B cell (primary cell): Measurements from ENCODE around the gene ZNF579. TPM values are rescaled to one million over a fixed set of nuclear protein-coding genes. Genes with fewer than 3 reads are reported as not detected.

Experiments used
- ATAC-seq: fragments of 200-7000 bp; cut with Tn5 transposase; one replicate; pipeline ENCODE4 v1.10.0; 2021; ENCODE audit warnings: low read depth, mild to moderate bottlenecking, moderate number of reproducible peaks, moderate library complexity
- CTCF ChIA-PET: fragments of 350-600 bp; sonication (Branson Sonifier 250); formaldehyde crosslinking; loops from one replicate; lab custom pipeline; 2021; ENCODE audit warnings: antibody characterized with exemption, inconsistent platforms; lab: Charles Lee
- POLR2A ChIA-PET: fragments of 350-600 bp; sonication (Branson Sonifier 250); formaldehyde crosslinking; loops from one replicate; lab custom pipeline; 2021; ENCODE audit warnings: antibody characterized with exemption; lab: Charles Lee
- DNase-seq: peaks from one replicate; pipeline ENCODE4 v3.0.0; 2013
- H2AFZ ChIP-seq: 2 replicates; pipeline ENCODE4 v1.6.1; 2012; ENCODE audit warnings: mild to moderate bottlenecking, low read depth, low read length; ENCODE audit not compliant: insufficient read depth, poor library complexity, severe bottlenecking
- H3K27ac ChIP-seq, 2 donors: 1 replicate in 1 of 2; 2 replicates in 1 of 2; pipeline ENCODE4 v1.5.1; 2012 to 2013; ENCODE audit warnings: low read length in 2 of 2, mild to moderate bottlenecking in 2 of 2, moderate library complexity in 1 of 2
- H3K27me3 ChIP-seq, 4 experiments: fragments of 200-600 bp in 1 of 4; sonication (generic) in 1 of 4; replicated peaks in 1 of 4; 1 replicate in 2 of 4; 2 replicates in 2 of 4; pipeline versions ENCODE4 v1.6.1 to v1.7.0; 2013 to 2016; ENCODE audit warnings: low read length in 3 of 4, mild to moderate bottlenecking in 2 of 4, mixed read lengths in 1 of 4, moderate library complexity in 1 of 4; ENCODE audit not compliant: insufficient read depth in 4 of 4, control insufficient read depth in 3 of 4; ENCODE audit errors: control extremely low read depth in 1 of 4
- H3K36me3 ChIP-seq, 2 experiments: replicated peaks in 1 of 2; 1 replicate in 1 of 2; 2 replicates in 1 of 2; pipeline versions ENCODE4 v1.6.1 to v1.7.1; 2013; ENCODE audit warnings: low read length in 1 of 2; ENCODE audit not compliant: insufficient read depth in 2 of 2, control insufficient read depth in 1 of 2; ENCODE audit errors: control extremely low read depth in 1 of 2, extremely low read depth in 1 of 2
- H3K4me1 ChIP-seq, 2 donors: fragments of 200-600 bp in 1 of 2; sonication (generic) in 1 of 2; 1 replicate in 1 of 2; 2 replicates in 1 of 2; pipeline versions ENCODE4 v1.5.1 to v1.6.1; 2013 to 2017; ENCODE audit warnings: low read length in 2 of 2; ENCODE audit not compliant: control insufficient read depth in 2 of 2, insufficient read depth in 2 of 2
- H3K4me2 ChIP-seq: replicated peaks from 2 replicates; pipeline ENCODE3; 2012; ENCODE audit warnings: mild to moderate bottlenecking, low read depth, low read length; ENCODE audit not compliant: poor library complexity, severe bottlenecking
- H3K4me3 ChIP-seq, 5 experiments: fragments of 200-600 bp in 1 of 5; sonication (generic) in 1 of 5; 1 replicate in 3 of 5; 2 replicates in 2 of 5; pipeline versions ENCODE4 v1.5.1 to v1.7.0; 2011 to 2016; ENCODE audit warnings: low read length in 4 of 5, mild to moderate bottlenecking in 4 of 5, low read depth in 2 of 5, control low read depth in 1 of 5, moderate library complexity in 1 of 5; ENCODE audit not compliant: insufficient read depth in 1 of 5; ENCODE audit errors: control extremely low read depth in 1 of 5, extremely low read depth in 1 of 5
- H3K79me2 ChIP-seq: fragments of 200-600 bp; sonication (generic); one replicate; pipeline ENCODE4 v1.6.0; 2016; ENCODE audit warnings: low read length; ENCODE audit not compliant: control insufficient read depth, insufficient read depth
- H3K9ac ChIP-seq: fragments of 200-600 bp; sonication (generic); 2 replicates; pipeline ENCODE4 v1.6.1; 2017; ENCODE audit warnings: mild to moderate bottlenecking, low read length, moderate library complexity
- H3K9me3 ChIP-seq, 3 donors: one replicate each; pipeline versions ENCODE4 v1.6.1 to v1.7.1; 2013; ENCODE audit warnings: low read length in 2 of 3; ENCODE audit not compliant: control insufficient read depth in 2 of 3, insufficient read depth in 1 of 3; ENCODE audit errors: control extremely low read depth in 1 of 3
- H4K20me1 ChIP-seq: 2 replicates; pipeline ENCODE4 v1.6.0; 2012; ENCODE audit warnings: mild to moderate bottlenecking, low read length; ENCODE audit not compliant: insufficient read depth, control insufficient read depth, poor library complexity, severe bottlenecking
- H3K27ac Mint-ChIP-seq: one replicate; pipeline ENCODE4 v1.8.0; 2021; ENCODE audit warnings: mixed read lengths
- H3K27me3 Mint-ChIP-seq: one replicate; pipeline ENCODE4 v1.8.0; 2021; ENCODE audit warnings: mixed read lengths
- H3K4me1 Mint-ChIP-seq: one replicate; pipeline ENCODE4 v1.8.0; 2021; ENCODE audit warnings: mixed read lengths
- H3K4me3 Mint-ChIP-seq: one replicate; pipeline ENCODE4 v1.8.0; 2021; ENCODE audit warnings: mixed read lengths
- H3K9me3 Mint-ChIP-seq: one replicate; pipeline ENCODE4 v1.8.0; 2022; ENCODE audit warnings: mixed read lengths; ENCODE audit not compliant: insufficient read depth
- EZH2 ChIP-seq: IDR thresholded peaks from 2 replicates; pipeline ENCODE4 v1.6.1; 2012; ENCODE audit warnings: borderline replicate concordance, low read depth, mild to moderate bottlenecking, moderate library complexity, low read length; ENCODE audit not compliant: insufficient read depth, poor library complexity, severe bottlenecking
- WGBS: methylation state at CpG from one replicate; pipeline ENCODE4 v1.1.5; 2013; ENCODE audit warnings: missing lambda C conversion rate; ENCODE audit not compliant: insufficient coverage; 5-methylcytosine and 5-hydroxymethylcytosine counted together
- intact Hi-C: fragments of 100-400 bp; cut with micrococcal nuclease; formaldehyde crosslinking; loops from one replicate; pipeline ENCODE4 v1.10.0; 2022
- polyA plus RNA-seq: library from polyadenylated mRNA; depleted of rRNA; stranded (reverse); fragments of >200 nt; gene quantifications from 2 replicates; pipeline ENCODE4 v1.2.3, GENCODE V29; 2012
- total RNA-seq, 2 donors: library from RNA; stranded (reverse); fragments of 120-200 nt in 1 of 2; gene quantifications; 1 replicate in 1 of 2; 2 replicates in 1 of 2; pipeline versions ENCODE4 v1.2.3 to v1.2.4, GENCODE V29; 2013 to 2022
- TF ChIP-seq, protein P1 (sequence below): fragments of 200-600 bp; IDR thresholded peaks from one replicate; pipeline ENCODE4 v1.8.0; 2022; ENCODE audit warnings: antibody characterized with exemption, mild to moderate bottlenecking

Gene ZNF579
- total and polyA plus RNA-seq, 2 donors (not counting 1 experiment from before 2014, with no cell fraction given): 3.7 to 10.3 TPM

DNA sequence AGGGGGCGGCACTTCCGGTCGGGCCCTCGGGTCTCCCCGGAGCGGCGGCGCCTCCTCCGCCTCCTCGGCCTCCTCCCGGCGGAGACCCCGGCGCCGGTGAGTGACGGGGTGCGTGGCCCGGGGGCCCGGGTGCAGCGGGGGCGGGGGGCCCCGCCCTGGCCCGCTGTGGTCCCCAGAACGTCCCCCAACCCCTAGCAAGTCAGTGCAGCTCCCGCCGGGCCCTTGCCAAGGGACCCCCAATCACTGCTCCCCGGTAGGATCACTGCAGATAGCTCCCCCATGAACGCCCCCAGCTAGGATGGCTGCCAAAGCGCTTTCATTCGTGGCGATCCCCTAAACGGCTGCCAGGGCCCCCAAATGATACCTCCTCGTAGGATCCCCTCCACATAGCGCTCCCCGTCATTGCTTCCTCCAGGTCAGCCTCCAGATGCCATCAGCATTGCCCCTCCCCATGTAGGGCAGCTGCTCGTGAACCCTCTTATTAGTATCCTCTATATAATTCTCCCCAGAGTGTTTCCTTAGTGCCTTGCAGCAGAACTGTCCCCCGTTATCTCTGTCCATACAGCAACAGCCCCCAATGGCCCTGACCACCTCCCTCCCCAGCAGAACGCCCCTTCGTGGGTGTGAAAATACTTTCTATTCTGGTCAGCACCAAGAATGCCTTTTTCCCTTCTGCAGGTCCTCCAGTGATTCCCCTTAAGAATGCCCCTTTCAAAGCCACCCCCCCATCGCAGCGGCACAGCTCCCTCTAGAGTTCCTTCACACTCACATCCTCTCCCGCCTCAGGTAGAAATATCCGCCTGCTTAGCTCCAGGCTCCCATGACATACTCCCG, 25.2 kb upstream of the ZNF579 start, which contains the start of gene ZNF865:
TSS of gene ZNF865 (plus strand) at position 11 of the 834 bp plus-strand sequence. CDS start 7,972 bp downstream, outside the sequence.
- Histone ChIP-seq H3K4me3 (peak within 1 kb of the TSS; percentile 43 to 84 (median 70)), H2AFZ (peak within 1 kb of the TSS; percentile 68), H3K9me3 (peaks cover 0 to 3% (median 0%) of the 10 kb centered on the region in 3 donors), H3K9ac (peak within 1 kb of the TSS; percentile 72), H3K4me1 (peaks cover 14 to 31% of the 10 kb centered on the region in 2 donors), H4K20me1 (peaks cover 4% of the 10 kb centered on the region), H3K27ac (peak within 1 kb of the TSS; percentile 74 to 85), H3K27me3 (no peaks in the 10 kb centered on the region), H3K36me3 (peaks cover 0 to 13% of the 10 kb centered on the region in 2 experiments), H3K79me2 (peaks cover 48% of the 10 kb centered on the region), H3K4me2 (peak within 1 kb of the TSS; percentile 97)
- peak within 1 kb of the TSS; percentile 96 for H3K4me3 Mint-ChIP-seq
- H3K27ac Mint-ChIP-seq: peak within 1 kb of the TSS; percentile 97
- intact Hi-C loops: loop anchor here (1.0 to 10.0 kb wide), 6 partner anchors 18 to 351 kb away; partner anchors contain the start of genes BRSK1, HSPBP1, PPP6R1 and ZNF580
- ChIA-PET POLR2A (interaction anchor here (0.5 to 1.8 kb wide), 10 partner anchors 12 to 129 kb away, joined by 3 to 7 read pairs (median 5); partner anchors contain the start of genes ZNF579, ZNF628 and ZNF784), CTCF (interaction anchor here (0.6 to 2.9 kb wide), 27 partner anchors 10 to 465 kb away, joined by 3 to 46 read pairs (median 5); partner anchors contain the start of genes KMT5C, ZNF628 and ZNF784)
- TF ChIP-seq EZH2: no peak
- TF ChIP-seq, protein P1, sequence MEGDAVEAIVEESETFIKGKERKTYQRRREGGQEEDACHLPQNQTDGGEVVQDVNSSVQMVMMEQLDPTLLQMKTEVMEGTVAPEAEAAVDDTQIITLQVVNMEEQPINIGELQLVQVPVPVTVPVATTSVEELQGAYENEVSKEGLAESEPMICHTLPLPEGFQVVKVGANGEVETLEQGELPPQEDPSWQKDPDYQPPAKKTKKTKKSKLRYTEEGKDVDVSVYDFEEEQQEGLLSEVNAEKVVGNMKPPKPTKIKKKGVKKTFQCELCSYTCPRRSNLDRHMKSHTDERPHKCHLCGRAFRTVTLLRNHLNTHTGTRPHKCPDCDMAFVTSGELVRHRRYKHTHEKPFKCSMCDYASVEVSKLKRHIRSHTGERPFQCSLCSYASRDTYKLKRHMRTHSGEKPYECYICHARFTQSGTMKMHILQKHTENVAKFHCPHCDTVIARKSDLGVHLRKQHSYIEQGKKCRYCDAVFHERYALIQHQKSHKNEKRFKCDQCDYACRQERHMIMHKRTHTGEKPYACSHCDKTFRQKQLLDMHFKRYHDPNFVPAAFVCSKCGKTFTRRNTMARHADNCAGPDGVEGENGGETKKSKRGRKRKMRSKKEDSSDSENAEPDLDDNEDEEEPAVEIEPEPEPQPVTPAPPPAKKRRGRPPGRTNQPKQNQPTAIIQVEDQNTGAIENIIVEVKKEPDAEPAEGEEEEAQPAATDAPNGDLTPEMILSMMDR: peak; percentile 70
- no peaks in the 10 kb centered on the region for H3K27me3 Mint-ChIP-seq
- ATAC-seq (peak; percentile 20), DNase-seq (peak; percentile 86)
- H3K9me3 Mint-ChIP-seq: no peaks in the 10 kb centered on the region
- peaks cover 59% of the 10 kb centered on the region for H3K4me1 Mint-ChIP-seq
- WGBS: under 1% methylated on average over 43 of the region's 44 CpGs
